Measurements from ENCODE around the gene PPP1R3G.

The PPP1R3G gene

DNA sequence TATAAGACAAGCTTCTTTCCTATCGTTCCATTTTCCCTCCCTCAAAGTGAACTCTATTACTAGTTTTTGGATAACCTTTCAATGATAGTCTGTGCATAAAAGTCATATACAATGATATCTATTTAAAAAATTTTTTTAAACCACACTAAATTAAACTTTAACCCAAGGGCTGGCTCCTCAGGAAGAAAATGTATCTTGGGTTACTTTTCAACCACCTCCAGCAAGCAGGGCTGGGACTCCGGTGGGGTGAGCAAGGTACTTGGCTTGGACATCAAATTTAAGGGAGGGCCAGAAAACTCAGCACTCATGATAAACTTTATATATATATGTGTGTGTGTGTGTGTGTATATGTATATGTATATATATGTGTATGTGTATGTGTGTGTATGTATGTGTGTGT, 13.9 kb upstream of the PPP1R3G start:
- Histone ChIP-seq H3K27me3 (ENCODE audit: control insufficient read depth, insufficient read depth, low read length) (no peaks in the 10 kb centered on the region), H3K4me1 (ENCODE audit: control insufficient read depth, insufficient read depth, low read length) (no peaks in the 10 kb centered on the region), H3K27ac (ENCODE audit: low read depth, low read length) (no peak overlapping the region), H3K9me3 (ENCODE audit: control insufficient read depth, insufficient read depth, low read depth, low read length) (peaks cover 5% of the 10 kb centered on the region; the same call in 1 of the 2 replicates), H3K4me3 (ENCODE audit: low read depth, low read length) (no peak overlapping the region), H3K9ac (ENCODE audit: low read length) (no peak overlapping the region), H3K36me3 (ENCODE audit: control insufficient read depth, insufficient read depth, low read length) (no peaks in the 10 kb centered on the region)

DNA sequence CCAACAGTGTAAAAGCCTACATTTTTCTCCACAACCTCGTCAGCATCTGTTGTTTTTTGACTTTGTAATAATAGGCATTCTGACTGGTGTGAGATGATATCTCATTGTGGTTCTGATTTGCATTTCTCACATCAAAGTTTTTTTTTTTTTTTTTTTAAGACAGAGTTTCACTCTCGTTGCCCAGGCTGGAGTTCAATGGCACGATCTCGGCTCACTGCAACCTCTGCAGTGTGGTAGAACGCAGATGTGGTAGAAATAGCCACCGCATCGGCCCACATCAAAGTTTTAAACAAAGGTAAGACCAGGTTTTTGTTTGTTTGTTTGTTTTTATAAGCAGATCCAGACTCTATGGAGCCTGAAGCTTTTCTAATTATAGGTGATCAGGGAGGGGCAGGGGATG, 12.7 kb upstream of the PPP1R3G start:
- H3K4me1 ChIP-seq (ENCODE audit: control insufficient read depth, insufficient read depth, low read length) = no peaks in the 10 kb centered on the region
- H3K27me3 ChIP-seq (ENCODE audit: control insufficient read depth, insufficient read depth, low read length) = no peaks in the 10 kb centered on the region
- no peaks in the 10 kb centered on the region for H3K36me3 ChIP-seq (ENCODE audit: control insufficient read depth, insufficient read depth, low read length)
- no peak overlapping the region for H3K27ac ChIP-seq (ENCODE audit: low read depth, low read length)
- H3K9me3 ChIP-seq (ENCODE audit: control insufficient read depth, insufficient read depth, low read depth, low read length) = peaks cover under 1% of the 10 kb centered on the region; the same call in 1 of the 2 replicates
- H3K9ac ChIP-seq (ENCODE audit: low read length) = no peak overlapping the region
- H3K4me3 ChIP-seq (ENCODE audit: low read depth, low read length) = no peak overlapping the region

DNA sequence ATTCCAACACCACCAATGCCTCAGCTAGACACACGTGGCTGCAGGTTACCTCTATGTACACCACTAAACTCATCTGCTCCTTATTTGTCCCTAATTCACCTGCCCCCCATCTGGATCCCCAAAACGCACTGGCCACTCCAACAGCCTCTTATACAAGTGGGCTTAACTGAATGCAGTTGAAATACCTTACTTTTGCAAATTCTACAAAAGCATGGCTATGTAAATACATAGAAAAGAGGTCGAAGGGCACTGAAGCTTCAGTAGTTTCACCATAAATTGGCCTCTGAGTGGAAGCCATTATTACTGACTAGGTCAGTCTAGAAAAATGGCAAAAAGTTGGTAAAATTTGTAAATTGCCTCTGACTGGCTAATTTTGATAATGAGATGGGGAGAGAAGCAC, 11.1 kb upstream of the PPP1R3G start:
- H3K27ac ChIP-seq (ENCODE audit: low read depth, low read length) = no peak overlapping the region
- H3K9ac ChIP-seq (ENCODE audit: low read length) = no peak overlapping the region
- no peak overlapping the region for H3K4me3 ChIP-seq (ENCODE audit: low read depth, low read length)
- H3K4me1 ChIP-seq (ENCODE audit: control insufficient read depth, insufficient read depth, low read length) = no peaks in the 10 kb centered on the region
- no peaks in the 10 kb centered on the region for H3K36me3 ChIP-seq (ENCODE audit: control insufficient read depth, insufficient read depth, low read length)
- no peaks in the 10 kb centered on the region for H3K27me3 ChIP-seq (ENCODE audit: control insufficient read depth, insufficient read depth, low read length)
- H3K9me3 ChIP-seq (ENCODE audit: control insufficient read depth, insufficient read depth, low read depth, low read length) = no peaks in the 10 kb centered on the region

DNA sequence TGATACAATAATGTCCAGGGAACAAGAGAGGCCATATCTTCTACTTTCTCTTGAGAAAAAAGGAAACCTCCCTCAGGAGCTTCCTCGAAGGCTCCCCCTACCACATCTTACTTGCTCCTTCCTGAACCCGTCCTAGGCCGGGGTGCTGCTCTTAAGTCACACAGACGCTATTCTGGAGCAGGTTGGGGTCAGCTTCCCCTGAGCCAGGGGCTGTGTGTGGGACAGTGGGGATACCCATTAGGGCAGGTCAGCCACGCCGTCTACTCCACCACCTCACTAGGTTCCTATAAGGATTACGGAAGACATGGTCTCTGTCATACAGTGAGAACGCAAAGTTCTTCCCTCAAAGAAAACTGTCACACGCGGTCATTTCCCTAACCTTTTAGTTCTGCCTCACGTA, 8.2 kb upstream of the PPP1R3G start:
- Histone ChIP-seq H3K36me3 (ENCODE audit: control insufficient read depth, insufficient read depth, low read length) (no peaks in the 10 kb centered on the region), H3K27ac (ENCODE audit: low read depth, low read length) (no peak overlapping the region), H3K4me3 (ENCODE audit: low read depth, low read length) (no peak overlapping the region), H3K9ac (ENCODE audit: low read length) (no peak overlapping the region), H3K4me1 (ENCODE audit: control insufficient read depth, insufficient read depth, low read length) (no peaks in the 10 kb centered on the region), H3K9me3 (ENCODE audit: control insufficient read depth, insufficient read depth, low read depth, low read length) (no peaks in the 10 kb centered on the region), H3K27me3 (ENCODE audit: control insufficient read depth, insufficient read depth, low read length) (peaks cover 3% of the 10 kb centered on the region)

DNA sequence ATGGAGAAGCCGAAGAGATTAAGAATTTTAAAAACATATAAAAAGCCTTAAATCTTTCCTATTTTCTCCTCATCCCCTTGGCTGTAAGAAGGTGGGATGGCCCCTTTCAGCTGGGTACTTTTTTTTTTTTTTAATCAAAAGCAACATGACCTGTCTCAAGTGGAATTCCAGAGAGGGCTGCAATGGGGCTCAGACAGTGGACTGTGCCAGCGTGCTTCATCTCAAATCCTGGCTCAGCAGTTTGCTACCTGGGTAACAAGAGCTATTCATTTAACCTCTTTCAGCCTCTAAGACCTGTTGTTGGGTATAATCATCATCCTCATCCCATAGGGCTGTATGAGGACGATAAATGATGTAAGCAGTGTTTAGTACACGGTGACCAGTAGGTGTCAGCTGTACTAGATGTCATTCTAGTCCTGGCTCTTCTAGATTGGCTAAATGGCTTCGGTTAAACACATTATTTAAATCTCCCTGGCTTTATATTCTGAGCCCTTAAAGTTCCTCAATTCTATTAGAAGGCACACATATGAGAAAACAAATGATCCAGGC, 6.9 kb upstream of the PPP1R3G start:
- Histone ChIP-seq H3K4me3 (ENCODE audit: low read depth, low read length) (no peak overlapping the region), H3K9ac (ENCODE audit: low read length) (no peak overlapping the region), H3K27me3 (ENCODE audit: control insufficient read depth, insufficient read depth, low read length) (peaks cover 16% of the 10 kb centered on the region), H3K36me3 (ENCODE audit: control insufficient read depth, insufficient read depth, low read length) (no peaks in the 10 kb centered on the region), H3K4me1 (ENCODE audit: control insufficient read depth, insufficient read depth, low read length) (no peaks in the 10 kb centered on the region), H3K27ac (ENCODE audit: low read depth, low read length) (no peak overlapping the region), H3K9me3 (ENCODE audit: control insufficient read depth, insufficient read depth, low read depth, low read length) (no peaks in the 10 kb centered on the region)

DNA sequence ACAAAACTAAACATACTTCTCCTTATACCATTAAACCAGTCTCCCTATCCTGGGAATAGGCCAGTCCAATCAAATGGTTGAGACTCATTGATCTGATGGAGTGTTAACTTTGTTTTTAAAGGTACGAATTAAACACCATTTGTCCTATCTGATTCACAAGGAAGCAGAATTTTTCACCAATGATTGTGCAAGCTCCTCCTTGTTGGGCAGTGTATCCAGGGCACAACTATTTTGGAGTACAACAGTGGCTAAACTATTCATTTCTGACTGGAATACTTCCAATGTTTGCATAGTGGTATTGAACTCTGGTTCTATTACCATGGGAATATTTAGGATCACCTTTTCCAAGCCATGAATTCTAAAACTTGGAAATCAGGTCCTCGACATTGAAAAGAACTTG, 5.4 kb upstream of the PPP1R3G start:
- H3K27me3 ChIP-seq (ENCODE audit: control insufficient read depth, insufficient read depth, low read length) = peaks cover 31% of the 10 kb centered on the region
- H3K9ac ChIP-seq (ENCODE audit: low read length) = no peak overlapping the region
- H3K4me1 ChIP-seq (ENCODE audit: control insufficient read depth, insufficient read depth, low read length) = peaks cover under 1% of the 10 kb centered on the region; the same call in 1 of the 2 replicates
- H3K9me3 ChIP-seq (ENCODE audit: control insufficient read depth, insufficient read depth, low read depth, low read length) = no peaks in the 10 kb centered on the region
- no peaks in the 10 kb centered on the region for H3K36me3 ChIP-seq (ENCODE audit: control insufficient read depth, insufficient read depth, low read length)
- H3K27ac ChIP-seq (ENCODE audit: low read depth, low read length) = no peak overlapping the region
- no peak overlapping the region for H3K4me3 ChIP-seq (ENCODE audit: low read depth, low read length)

DNA sequence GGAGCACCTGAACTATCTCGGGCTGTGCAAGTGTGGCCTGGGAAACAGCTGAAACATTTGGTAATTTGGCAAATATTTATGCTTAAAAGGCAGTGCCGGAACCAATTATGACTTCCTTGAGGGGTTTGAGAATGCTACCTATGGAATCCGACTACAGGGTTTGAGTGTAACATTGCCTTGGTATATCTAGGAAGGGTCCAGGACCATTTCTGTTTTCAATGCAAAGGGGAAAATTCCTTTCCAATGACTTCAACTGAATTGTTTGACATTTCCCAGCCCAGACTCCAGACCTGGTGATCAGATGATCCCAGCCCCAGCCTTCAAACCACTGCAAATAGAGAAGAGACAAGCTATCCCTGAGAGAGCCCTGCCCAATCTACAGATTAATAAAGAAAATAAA, 4.6 kb upstream of the PPP1R3G start:
- Histone ChIP-seq H3K4me1 (ENCODE audit: control insufficient read depth, insufficient read depth, low read length) (peaks cover 3% of the 10 kb centered on the region; the same call in 1 of the 2 replicates), H3K27me3 (ENCODE audit: control insufficient read depth, insufficient read depth, low read length) (peaks cover 39% of the 10 kb centered on the region), H3K27ac (ENCODE audit: low read depth, low read length) (no peak overlapping the region), H3K9ac (ENCODE audit: low read length) (no peak overlapping the region), H3K4me3 (ENCODE audit: low read depth, low read length) (no peak overlapping the region), H3K36me3 (ENCODE audit: control insufficient read depth, insufficient read depth, low read length) (no peaks in the 10 kb centered on the region), H3K9me3 (ENCODE audit: control insufficient read depth, insufficient read depth, low read depth, low read length) (no peaks in the 10 kb centered on the region)

DNA sequence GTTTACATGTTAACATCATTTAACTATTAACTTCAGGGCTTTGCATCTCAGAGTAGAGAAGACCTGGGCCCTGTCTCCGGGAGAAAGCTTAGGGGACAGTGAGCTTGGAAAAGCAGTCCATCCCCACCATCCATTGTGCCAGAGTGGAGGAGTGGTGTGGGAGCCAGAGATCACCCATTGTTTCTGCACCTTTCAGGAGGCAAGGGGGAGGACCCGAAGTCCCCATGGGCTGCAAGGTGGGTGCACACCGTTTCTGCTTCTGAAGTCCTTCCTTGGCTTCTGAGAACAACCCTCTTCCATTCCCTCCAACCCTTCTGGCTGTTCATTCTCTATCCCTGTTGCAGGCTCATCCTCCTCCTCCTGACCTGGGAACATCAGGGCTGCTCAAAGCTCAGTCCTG, 4.0 kb upstream of the PPP1R3G start:
- no peak overlapping the region for H3K27ac ChIP-seq (ENCODE audit: low read depth, low read length)
- peaks cover 5% of the 10 kb centered on the region; the same call in 1 of the 2 replicates for H3K4me1 ChIP-seq (ENCODE audit: control insufficient read depth, insufficient read depth, low read length)
- no peak overlapping the region for H3K9ac ChIP-seq (ENCODE audit: low read length)
- no peaks in the 10 kb centered on the region for H3K36me3 ChIP-seq (ENCODE audit: control insufficient read depth, insufficient read depth, low read length)
- peaks cover 45% of the 10 kb centered on the region for H3K27me3 ChIP-seq (ENCODE audit: control insufficient read depth, insufficient read depth, low read length)
- no peak overlapping the region for H3K4me3 ChIP-seq (ENCODE audit: low read depth, low read length)
- H3K9me3 ChIP-seq (ENCODE audit: control insufficient read depth, insufficient read depth, low read depth, low read length) = no peaks in the 10 kb centered on the region

DNA sequence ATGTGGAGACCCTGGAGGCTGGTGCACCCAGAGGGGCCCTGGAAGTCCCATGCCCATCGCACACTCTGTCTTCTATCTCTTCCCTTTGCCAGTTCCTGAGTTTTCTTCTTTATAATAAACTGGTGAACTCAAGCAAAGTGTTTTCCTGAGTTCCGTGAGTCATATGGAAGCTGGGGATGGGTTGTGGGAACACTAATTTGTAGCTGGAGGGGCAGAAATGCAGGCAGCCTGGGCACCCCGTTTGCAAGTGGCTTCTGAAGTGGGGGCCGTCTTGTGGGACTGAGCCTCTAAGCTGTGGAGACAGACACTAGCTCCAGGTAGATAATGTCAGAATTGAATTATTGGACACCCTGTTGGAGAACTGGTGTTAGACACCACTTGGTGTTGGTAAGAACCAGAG, 3.2 kb upstream of the PPP1R3G start:
- Histone ChIP-seq H3K27me3 (ENCODE audit: control insufficient read depth, insufficient read depth, low read length) (peaks cover 53% of the 10 kb centered on the region), H3K9ac (ENCODE audit: low read length) (no peak overlapping the region), H3K4me3 (ENCODE audit: low read depth, low read length) (no peak overlapping the region), H3K36me3 (ENCODE audit: control insufficient read depth, insufficient read depth, low read length) (no peaks in the 10 kb centered on the region), H3K9me3 (ENCODE audit: control insufficient read depth, insufficient read depth, low read depth, low read length) (no peaks in the 10 kb centered on the region), H3K27ac (ENCODE audit: low read depth, low read length) (no peak overlapping the region), H3K4me1 (ENCODE audit: control insufficient read depth, insufficient read depth, low read length) (peaks cover 7% of the 10 kb centered on the region; the same call in 1 of the 2 replicates)

DNA sequence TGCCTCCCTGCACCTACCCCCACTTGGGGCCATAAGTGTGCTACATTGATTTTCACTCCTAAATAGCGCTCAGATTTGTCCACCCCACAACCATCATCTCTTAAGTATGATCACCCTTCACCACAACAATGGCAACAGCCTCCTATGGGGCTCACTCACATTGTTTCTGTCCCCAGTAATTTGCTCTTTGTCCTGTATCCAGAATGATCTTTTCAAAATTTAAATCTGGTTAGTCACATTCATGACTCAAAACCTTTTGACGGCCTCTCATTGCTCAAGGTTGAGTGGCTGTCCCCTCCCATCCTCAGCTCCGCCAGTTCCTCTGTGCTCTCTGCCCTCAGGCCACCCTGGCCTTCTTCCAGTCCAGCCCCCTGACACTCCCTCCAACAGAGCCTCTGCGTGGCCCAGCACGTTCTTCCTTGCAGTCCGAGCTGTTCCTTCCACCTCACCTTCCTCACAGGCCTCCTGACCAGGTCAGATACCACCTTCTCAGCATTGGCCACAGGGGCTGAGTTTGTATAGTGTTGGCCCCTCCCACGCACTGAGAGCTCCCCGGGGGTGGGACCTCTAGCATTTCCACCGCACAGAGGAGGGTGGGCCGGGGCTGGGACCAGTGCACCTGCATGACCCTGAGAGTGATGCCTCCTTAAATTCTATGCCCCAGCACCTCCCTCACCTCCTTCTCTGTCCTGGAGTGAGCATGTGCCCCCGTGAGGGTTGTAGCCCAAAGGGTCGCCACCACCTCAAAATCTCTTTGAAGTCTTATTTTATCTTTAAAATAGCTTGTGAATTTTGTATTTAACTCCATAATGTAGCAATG, 2.4 kb upstream of the PPP1R3G start:
- H3K9me3 ChIP-seq (ENCODE audit: control insufficient read depth, insufficient read depth, low read depth, low read length) = no peaks in the 10 kb centered on the region
- H3K27ac ChIP-seq (ENCODE audit: low read depth, low read length) = no peak overlapping the region
- no peak overlapping the region for H3K9ac ChIP-seq (ENCODE audit: low read length)
- H3K27me3 ChIP-seq (ENCODE audit: control insufficient read depth, insufficient read depth, low read length) = peaks cover 61% of the 10 kb centered on the region
- no peak overlapping the region for H3K4me3 ChIP-seq (ENCODE audit: low read depth, low read length)
- peaks cover 12% of the 10 kb centered on the region for H3K4me1 ChIP-seq (ENCODE audit: control insufficient read depth, insufficient read depth, low read length)
- no peaks in the 10 kb centered on the region for H3K36me3 ChIP-seq (ENCODE audit: control insufficient read depth, insufficient read depth, low read length)

DNA sequence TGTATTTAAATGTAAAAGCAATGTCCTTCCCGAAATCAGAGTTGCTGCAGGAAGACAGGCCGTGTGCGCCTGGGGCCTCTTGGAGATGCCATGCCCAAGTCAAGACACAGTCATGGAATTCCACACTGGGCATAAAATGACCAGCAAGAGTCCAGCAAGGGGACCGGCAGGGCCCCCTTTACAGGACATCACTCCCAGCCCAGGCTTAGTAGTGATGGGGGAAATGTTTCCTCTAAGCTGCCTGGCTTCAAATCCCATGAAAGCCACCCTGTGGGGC, 1.9 kb upstream of the PPP1R3G start:
- Histone ChIP-seq H3K36me3 (ENCODE audit: control insufficient read depth, insufficient read depth, low read length) (no peaks in the 10 kb centered on the region), H3K27me3 (ENCODE audit: control insufficient read depth, insufficient read depth, low read length) (peaks cover 62% of the 10 kb centered on the region), H3K9me3 (ENCODE audit: control insufficient read depth, insufficient read depth, low read depth, low read length) (no peaks in the 10 kb centered on the region), H3K9ac (ENCODE audit: low read length) (no peak overlapping the region), H3K4me3 (ENCODE audit: low read depth, low read length) (no peak overlapping the region), H3K27ac (ENCODE audit: low read depth, low read length) (no peak overlapping the region), H3K4me1 (ENCODE audit: control insufficient read depth, insufficient read depth, low read length) (peaks cover 13% of the 10 kb centered on the region)
